ENCODE measurements around the gene PAEP. TPM values are rescaled to one million over a fixed set of nuclear protein-coding genes. Genes with fewer than 3 reads are reported as not detected.

The PAEP gene
- total and polyA plus RNA-seq, 3 donors from 2014 or later = 2.5 TPM; not detected in 2

DNA sequence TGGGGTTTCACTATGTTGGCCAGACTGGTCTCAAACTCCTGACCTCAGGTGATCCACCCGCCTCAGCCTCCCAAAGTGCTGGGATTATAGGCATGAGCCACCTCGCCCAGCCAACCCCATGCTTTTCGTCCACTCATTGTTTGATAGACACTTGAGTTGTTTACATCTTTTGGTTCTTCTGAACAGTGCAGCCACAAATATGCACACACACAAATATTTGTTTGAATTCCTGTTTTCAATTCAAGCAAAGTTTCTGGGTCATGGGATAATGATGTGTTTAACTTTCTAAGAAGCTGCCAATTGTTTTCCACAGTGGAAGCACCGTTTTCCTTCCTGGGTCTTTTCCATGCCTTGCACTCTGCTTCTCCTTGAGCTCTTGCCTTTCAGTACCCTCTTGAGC lies 6.8 kb upstream of the PAEP start:
- 90% methylated on average over 4 of the region's 4 CpGs for WGBS, 2 donors
- no peak overlapping the region for H3K4me3 ChIP-seq
- H3K27me3 ChIP-seq = no peaks in the 10 kb centered on the region
- H3K4me1 ChIP-seq = no peaks in the 10 kb centered on the region
- TF ChIP-seq POLR2A (IDR thresholded peaks at IDR 0.05) = no peak
- TF ChIP-seq CTCF (IDR thresholded peaks at IDR 0.05) = no peak
- intact Hi-C loops (cut with DNase I; ENCODE audit: low total_unique reads) = no loop called here
- DNase-seq = no peak
- no peaks in the 10 kb centered on the region for H3K9me3 ChIP-seq
- H3K36me3 ChIP-seq (ENCODE audit: low read depth, missing control alignments) = no peaks in the 10 kb centered on the region
- H3K27ac ChIP-seq = no peak overlapping the region

DNA sequence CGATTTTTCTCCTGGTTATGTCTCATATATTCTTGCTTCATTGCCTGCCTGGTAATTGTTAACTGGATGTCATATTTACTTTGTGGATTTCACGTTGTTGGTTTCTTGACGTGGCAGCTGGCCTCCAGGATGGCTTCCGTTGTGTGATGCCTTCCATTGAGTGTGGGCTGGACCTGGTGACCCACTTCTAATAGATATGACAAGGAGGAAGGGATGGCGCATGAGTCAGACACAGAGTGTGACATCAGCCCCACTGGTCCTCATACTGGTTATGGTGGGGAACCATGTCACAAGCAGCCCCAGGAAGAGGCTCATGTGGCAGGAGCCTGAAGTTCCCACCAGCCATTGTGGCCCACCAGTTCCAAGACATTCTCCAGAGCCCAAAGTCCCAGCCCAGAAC lies 6.4 kb upstream of the PAEP start:
- TF ChIP-seq CTCF (IDR thresholded peaks at IDR 0.05) (no peak), POLR2A (IDR thresholded peaks at IDR 0.05) (no peak)
- Histone ChIP-seq H3K27me3 (no peaks in the 10 kb centered on the region), H3K27ac (no peak overlapping the region), H3K4me1 (no peaks in the 10 kb centered on the region), H3K9me3 (no peaks in the 10 kb centered on the region), H3K4me3 (no peak overlapping the region), H3K36me3 (ENCODE audit: low read depth, missing control alignments) (no peaks in the 10 kb centered on the region)
- intact Hi-C loops (cut with DNase I; ENCODE audit: low total_unique reads) = no loop called here
- WGBS, 2 donors = 87 to 92% methylated on average over 5 of the region's 5 CpGs
- DNase-seq = no peak

DNA sequence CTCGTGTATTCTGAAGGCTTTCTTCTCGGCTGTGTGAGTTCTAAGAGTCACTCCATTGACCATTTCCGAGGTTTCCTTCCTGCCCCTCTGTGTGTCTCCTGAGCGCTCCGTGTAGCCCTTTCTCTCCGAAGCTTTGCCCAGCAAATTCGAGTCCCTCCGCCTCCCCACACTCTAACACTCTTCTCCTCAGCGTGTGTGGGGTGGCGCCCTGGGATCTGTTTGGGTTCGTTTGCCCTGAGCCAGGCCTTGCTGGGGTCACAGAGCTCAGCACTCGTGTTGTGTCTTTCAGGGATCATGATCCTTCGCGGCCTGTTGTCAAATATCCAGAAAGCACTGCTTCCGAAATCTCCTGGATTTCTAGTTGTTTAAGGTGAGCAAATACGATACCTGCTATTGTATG lies 5.6 kb upstream of the PAEP start:
- intact Hi-C loops (cut with DNase I; ENCODE audit: low total_unique reads) = no loop called here

GRCh38 chr9:135559606-135560005 lies 1.9 kb upstream of the PAEP start:
- Histone ChIP-seq H3K36me3 (ENCODE audit: low read depth, missing control alignments) (no peaks in the 10 kb centered on the region), H3K4me3 (no peak overlapping the region), H3K4me1 (no peaks in the 10 kb centered on the region), H3K9me3 (no peaks in the 10 kb centered on the region), H3K27me3 (no peaks in the 10 kb centered on the region), H3K27ac (no peak overlapping the region)
- TF ChIP-seq CTCF (IDR thresholded peaks at IDR 0.05) = no peak
- no peak for TF ChIP-seq POLR2A (IDR thresholded peaks at IDR 0.05)
- intact Hi-C loops (cut with DNase I; ENCODE audit: low total_unique reads) = no loop called here
- DNase-seq = no peak
- 49 to 53% methylated on average over 11 of the region's 11 CpGs for WGBS, 2 donors

More for the DNA sequence above, 5.6 kb upstream of the PAEP start:
- no peaks in the 10 kb centered on the region for H3K27me3 ChIP-seq
- H3K27ac ChIP-seq = no peak overlapping the region
- no peak for DNase-seq
- H3K36me3 ChIP-seq (ENCODE audit: low read depth, missing control alignments) = no peaks in the 10 kb centered on the region
- 76 to 78% methylated on average over 16 of the region's 16 CpGs for WGBS, 2 donors
- H3K4me1 ChIP-seq = no peaks in the 10 kb centered on the region
- H3K9me3 ChIP-seq = no peaks in the 10 kb centered on the region
- no peak overlapping the region for H3K4me3 ChIP-seq
- TF ChIP-seq POLR2A (IDR thresholded peaks at IDR 0.05) (no peak), CTCF (IDR thresholded peaks at IDR 0.05) (no peak)

- H3K4me1 ChIP-seq = no peaks in the 10 kb centered on the region
- H3K9me3 ChIP-seq = no peaks in the 10 kb centered on the region
- H3K4me3 ChIP-seq = no peak overlapping the region
- H3K27ac ChIP-seq = no peak overlapping the region
- no peaks in the 10 kb centered on the region for H3K36me3 ChIP-seq (ENCODE audit: low read depth, missing control alignments)
- TF ChIP-seq CTCF (IDR thresholded peaks at IDR 0.05) = no peak
- no peak for TF ChIP-seq POLR2A (IDR thresholded peaks at IDR 0.05)
- WGBS, 2 donors = 85 to 90% methylated on average over 13 to 17 of the region's 17 CpGs
- intact Hi-C loops (cut with DNase I; ENCODE audit: low total_unique reads) = no loop called here
- no peaks in the 10 kb centered on the region for H3K27me3 ChIP-seq
- DNase-seq = no peak
Measured at GRCh38 chr9:135562235-135562745, 734 bp downstream of the PAEP start.
